Trophoblast cell (in vitro differentiated cells and primary cell): Measurements from ENCODE around the gene GNG12.

Source experiments
- DNase-seq, 2 donors: peaks; one replicate each; pipeline ENCODE4 v3.0.0-alpha.2; 2016
- H2AFZ ChIP-seq: 2 replicates; pipeline ENCODE4 v1.6.1; 2013; ENCODE audit warnings: low read length, moderate library complexity, mild to moderate bottlenecking; ENCODE audit not compliant: insufficient read depth, poor library complexity
- H2AK5ac ChIP-seq: 2 replicates; pipeline ENCODE4 v1.6.1; 2013; ENCODE audit warnings: mild to moderate bottlenecking, low read length
- H2BK120ac ChIP-seq: 2 replicates; pipeline ENCODE4 v1.6.1; 2013; ENCODE audit warnings: low read length, mild to moderate bottlenecking, moderate library complexity; ENCODE audit not compliant: insufficient read depth, poor library complexity
- H2BK12ac ChIP-seq: 2 replicates; pipeline ENCODE4 v1.6.1; 2013; ENCODE audit warnings: mild to moderate bottlenecking, low read length, moderate library complexity
- H2BK5ac ChIP-seq: 2 replicates; pipeline ENCODE4 v1.6.1; 2013; ENCODE audit warnings: low read length, low read depth, moderate library complexity, mild to moderate bottlenecking; ENCODE audit not compliant: poor library complexity
- H3K14ac ChIP-seq: 2 replicates; pipeline ENCODE4 v1.6.1; 2013; ENCODE audit warnings: mild to moderate bottlenecking, low read length
- H3K18ac ChIP-seq: 2 replicates; pipeline ENCODE4 v1.6.1; 2013; ENCODE audit warnings: mild to moderate bottlenecking, low read length
- H3K23ac ChIP-seq: 2 replicates; pipeline ENCODE4 v1.6.1; 2013; ENCODE audit warnings: low read length
- H3K27ac ChIP-seq: 2 replicates; pipeline ENCODE4 v1.5.1; 2013; ENCODE audit warnings: low read depth, mild to moderate bottlenecking, inconsistent platforms, low read length, moderate library complexity
- H3K27me3 ChIP-seq: 2 replicates; pipeline ENCODE4 v1.6.1; 2013; ENCODE audit warnings: inconsistent platforms, mild to moderate bottlenecking, low read length, moderate library complexity; ENCODE audit not compliant: insufficient read depth
- H3K36me3 ChIP-seq, 2 experiments: 1 replicate in 1 of 2; 2 replicates in 1 of 2; pipeline ENCODE4 v1.6.1; 2013; ENCODE audit warnings: low read length in 2 of 2, mild to moderate bottlenecking in 2 of 2, moderate library complexity in 1 of 2; ENCODE audit not compliant: insufficient read depth in 2 of 2, control insufficient read depth in 1 of 2
- H3K4ac ChIP-seq: 2 replicates; pipeline ENCODE4 v1.6.1; 2013; ENCODE audit warnings: low read depth, mild to moderate bottlenecking, low read length, moderate library complexity
- H3K4me1 ChIP-seq, 2 experiments: 1 replicate in 1 of 2; 2 replicates in 1 of 2; pipeline ENCODE4 v1.6.1; 2013; ENCODE audit warnings: low read length in 2 of 2, mild to moderate bottlenecking in 2 of 2, moderate library complexity in 1 of 2; ENCODE audit not compliant: insufficient read depth in 2 of 2, control insufficient read depth in 1 of 2
- H3K4me2 ChIP-seq: 2 replicates; pipeline ENCODE4 v1.6.1; 2013; ENCODE audit warnings: inconsistent platforms, mild to moderate bottlenecking, low read length, moderate library complexity
- H3K4me3 ChIP-seq: 2 replicates; pipeline ENCODE4 v1.5.1; 2013; ENCODE audit warnings: mild to moderate bottlenecking, low read depth, low read length, inconsistent platforms
- H3K79me1 ChIP-seq: one replicate; pipeline ENCODE4 v1.6.1; 2013; ENCODE audit warnings: low read length
- H3K79me2 ChIP-seq: 2 replicates; pipeline ENCODE4 v1.6.1; 2013; ENCODE audit warnings: low read length, mild to moderate bottlenecking; ENCODE audit not compliant: control insufficient read depth, insufficient read depth, poor library complexity
- H3K9ac ChIP-seq: 2 replicates; pipeline ENCODE4 v1.6.1; 2013; ENCODE audit warnings: mild to moderate bottlenecking, low read length
- H3K9me3 ChIP-seq: 2 replicates; pipeline ENCODE4 v1.6.1; 2013; ENCODE audit warnings: low read depth, mild to moderate bottlenecking, control low read depth, inconsistent platforms, low read length; ENCODE audit not compliant: insufficient read depth
- H4K12ac ChIP-seq: 2 replicates; pipeline ENCODE4 v1.6.1; 2013; ENCODE audit warnings: low read depth, mild to moderate bottlenecking, low read length, moderate library complexity
- H4K8ac ChIP-seq: 2 replicates; pipeline ENCODE4 v1.6.1; 2013; ENCODE audit warnings: low read depth, mild to moderate bottlenecking, low read length, moderate library complexity
- H4K91ac ChIP-seq: one replicate; pipeline ENCODE4 v1.6.1; 2013; ENCODE audit warnings: low read depth, mild to moderate bottlenecking, low read length, moderate library complexity
- WGBS: extraction: QIAGEN DNeasy Blood & Tissue Kit; methylation state at CpG from one replicate; pipeline ENCODE4 v1.1.7; 2013; ENCODE audit warnings: missing lambda C conversion rate; ENCODE audit not compliant: insufficient read length, insufficient coverage; ENCODE audit errors: extremely low coverage; 5-methylcytosine and 5-hydroxymethylcytosine counted together

Gene GNG12

GRCh38 chr1:67843331-67843730, 10.1 kb upstream of the GNG12 start:
- no peak overlapping the region for H3K23ac ChIP-seq
- H3K79me2 ChIP-seq, result no peaks in the 10 kb centered on the region
- H3K9ac ChIP-seq, result no peak overlapping the region
- no peak overlapping the region for H2BK12ac ChIP-seq
- no peak overlapping the region for H3K4me3 ChIP-seq
- peaks cover 1 to 2% of the 10 kb centered on the region in 2 experiments for H3K4me1 ChIP-seq
- no peak overlapping the region for H4K91ac ChIP-seq
- H3K27me3 ChIP-seq, result no peaks in the 10 kb centered on the region
- no peak overlapping the region for H3K27ac ChIP-seq
- H3K18ac ChIP-seq, result no peak overlapping the region
- H2BK120ac ChIP-seq, result no peak overlapping the region
- no peak overlapping the region for H3K4me2 ChIP-seq
- no peaks in the 10 kb centered on the region for H3K36me3 ChIP-seq
- no peak overlapping the region for H2AFZ ChIP-seq
- H3K4ac ChIP-seq, result no peak overlapping the region
- WGBS, result no CpG with 5 or more reads among the region's 1 CpG
- H3K79me1 ChIP-seq, result no peaks in the 10 kb centered on the region
- H3K14ac ChIP-seq, result no peak overlapping the region
- no peaks in the 10 kb centered on the region for H3K9me3 ChIP-seq
- no peak overlapping the region for H4K12ac ChIP-seq
- no peak overlapping the region for H4K8ac ChIP-seq
- no peak overlapping the region for H2AK5ac ChIP-seq
- no peak for DNase-seq
- H2BK5ac ChIP-seq, result no peak overlapping the region

GRCh38 chr1:67840449-67840848, 7.2 kb upstream of the GNG12 start:
- H4K8ac ChIP-seq, result no peak overlapping the region
- WGBS, result no CpG with 5 or more reads among the region's 2 CpGs
- no peak overlapping the region for H3K4me3 ChIP-seq
- H3K36me3 ChIP-seq, result no peaks in the 10 kb centered on the region
- peaks cover 3% of the 10 kb centered on the region in 2 experiments for H3K4me1 ChIP-seq
- no peak overlapping the region for H3K14ac ChIP-seq
- H2BK12ac ChIP-seq, result no peak overlapping the region
- H3K23ac ChIP-seq, result no peak overlapping the region
- no peak overlapping the region for H2AK5ac ChIP-seq
- no peak overlapping the region for H3K4ac ChIP-seq
- no peak overlapping the region for H2BK120ac ChIP-seq
- H4K91ac ChIP-seq, result no peak overlapping the region
- H3K9me3 ChIP-seq, result no peaks in the 10 kb centered on the region
- no peak overlapping the region for H4K12ac ChIP-seq
- no peaks in the 10 kb centered on the region for H3K27me3 ChIP-seq
- no peaks in the 10 kb centered on the region for H3K79me2 ChIP-seq
- no peak overlapping the region for H2BK5ac ChIP-seq
- no peak overlapping the region for H3K4me2 ChIP-seq
- no peak overlapping the region for H3K27ac ChIP-seq
- DNase-seq, result peak in 1 of 2 donors; percentile 49
- H3K79me1 ChIP-seq, result no peaks in the 10 kb centered on the region
- H3K9ac ChIP-seq, result no peak overlapping the region
- H2AFZ ChIP-seq, result no peak overlapping the region
- no peak overlapping the region for H3K18ac ChIP-seq

GRCh38 chr1:67839826-67840225, 6.6 kb upstream of the GNG12 start:
- H3K79me2 ChIP-seq, result no peaks in the 10 kb centered on the region
- no peaks in the 10 kb centered on the region for H3K9me3 ChIP-seq
- no peak overlapping the region for H3K4ac ChIP-seq
- no peak overlapping the region for H4K12ac ChIP-seq
- H3K18ac ChIP-seq, result no peak overlapping the region
- no peaks in the 10 kb centered on the region for H3K27me3 ChIP-seq
- H2AK5ac ChIP-seq, result no peak overlapping the region
- DNase-seq, result no peak
- H3K4me2 ChIP-seq, result no peak overlapping the region
- H2BK5ac ChIP-seq, result no peak overlapping the region
- WGBS, result no CpG with 5 or more reads among the region's 2 CpGs
- no peak overlapping the region for H4K8ac ChIP-seq
- H3K23ac ChIP-seq, result no peak overlapping the region
- H2AFZ ChIP-seq, result no peak overlapping the region
- no peaks in the 10 kb centered on the region for H3K36me3 ChIP-seq
- H2BK12ac ChIP-seq, result no peak overlapping the region
- no peak overlapping the region for H3K9ac ChIP-seq
- H3K4me3 ChIP-seq, result no peak overlapping the region
- no peaks in the 10 kb centered on the region for H3K79me1 ChIP-seq
- no peak overlapping the region for H3K27ac ChIP-seq
- H2BK120ac ChIP-seq, result no peak overlapping the region
- H3K14ac ChIP-seq, result no peak overlapping the region
- no peak overlapping the region for H4K91ac ChIP-seq
- peaks cover 3% of the 10 kb centered on the region in 2 experiments for H3K4me1 ChIP-seq

- no peak overlapping the region for H3K4me3 ChIP-seq
- no peak overlapping the region for H3K23ac ChIP-seq
- no peaks in the 10 kb centered on the region for H3K36me3 ChIP-seq
- peaks cover 5 to 6% of the 10 kb centered on the region in 2 experiments for H3K4me1 ChIP-seq
- no peak overlapping the region for H2BK12ac ChIP-seq
- H3K27me3 ChIP-seq, result no peaks in the 10 kb centered on the region
- no peak overlapping the region for H3K4me2 ChIP-seq
- DNase-seq, result peak in 1 of 2 donors; percentile 49
- H4K91ac ChIP-seq, result no peak overlapping the region
- H2BK5ac ChIP-seq, result no peak overlapping the region
- no peak overlapping the region for H2AK5ac ChIP-seq
- H4K12ac ChIP-seq, result no peak overlapping the region
- no peak overlapping the region for H3K14ac ChIP-seq
- H3K79me2 ChIP-seq, result no peaks in the 10 kb centered on the region
- no peak overlapping the region for H3K9ac ChIP-seq
- no peak overlapping the region for H3K4ac ChIP-seq
- H3K79me1 ChIP-seq, result peaks cover 3% of the 10 kb centered on the region
- H2AFZ ChIP-seq, result no peak overlapping the region
- no peak overlapping the region for H3K27ac ChIP-seq
- H3K9me3 ChIP-seq, result no peaks in the 10 kb centered on the region
- H2BK120ac ChIP-seq, result no peak overlapping the region
- WGBS, result no CpG with 5 or more reads among the region's 5 CpGs
- H3K18ac ChIP-seq, result no peak overlapping the region
- no peak overlapping the region for H4K8ac ChIP-seq
These were observed 5.1 kb upstream of the GNG12 start for GRCh38 chr1:67838180-67838910.
